Suprapubic skin (tissue), 4 donors: ENCODE data around the gene LINC01488.

Experiments
- CTCF ChIP-seq, 2 donors: fragments of 200-600 bp in 1 of 2; fragments of 450-650 bp in 1 of 2; sonication (generic) in 1 of 2; IDR thresholded peaks; one replicate each; pipeline ENCODE4 v1.5.1; 2016 to 2019; ENCODE audit warnings: antibody characterized with exemption in 2 of 2, mild to moderate bottlenecking in 1 of 2, moderate library complexity in 1 of 2
- POLR2A ChIP-seq, 2 donors: fragments of 450-650 bp; IDR thresholded peaks; one replicate each; pipeline ENCODE4 v1.6.1; 2017; ENCODE audit warnings: antibody characterized with exemption in 2 of 2, mild to moderate bottlenecking in 2 of 2, moderate library complexity in 2 of 2
- POLR2AphosphoS5 ChIP-seq, 3 donors: sonication (generic); formaldehyde crosslinking; IDR thresholded peaks; one replicate each; pipeline ENCODE4 v1.6.1; 2017; ENCODE audit warnings: antibody characterized with exemption in 3 of 3

- TF ChIP-seq CTCF (IDR thresholded peaks at IDR 0.05) (no peak), POLR2A (IDR thresholded peaks at IDR 0.05) (no peak), POLR2AphosphoS5 (IDR thresholded peaks at IDR 0.05) (no peak)
These were observed 12.7 kb downstream of the LINC01488 start for GRCh38 chr11:69493931-69494821.
